Mesothelial cell of epicardium (in vitro differentiated cells): ENCODE data around the gene CFAP58. TPM values are rescaled to one million over a fixed set of nuclear protein-coding genes. Genes with fewer than 3 reads are reported as not detected.

Experiments used
- DNase-seq, 2 experiments: peaks; one replicate each; pipeline ENCODE4 v3.0.0; 2021; ENCODE audit warnings: low spot score in 2 of 2; ENCODE audit not compliant: unreplicated experiment in 2 of 2
- H3K27ac Mint-ChIP-seq: 2 replicates; pipeline ENCODE4 v1.8.0; 2021; ENCODE audit warnings: mixed read lengths
- H3K27me3 Mint-ChIP-seq: 2 replicates; pipeline ENCODE4 v1.8.0; 2021; ENCODE audit warnings: low read depth, mixed read lengths
- H3K36me3 Mint-ChIP-seq: 2 replicates; pipeline ENCODE4 v1.8.0; 2021; ENCODE audit warnings: mixed read lengths
- H3K4me1 Mint-ChIP-seq: 2 replicates; pipeline ENCODE4 v1.8.0; 2021; ENCODE audit warnings: mixed read lengths
- H3K4me3 Mint-ChIP-seq: 2 replicates; pipeline ENCODE4 v1.8.0; 2021; ENCODE audit warnings: mild to moderate bottlenecking, moderate library complexity, mixed read lengths
- H3K9me3 Mint-ChIP-seq: 2 replicates; pipeline ENCODE4 v1.8.0; 2021; ENCODE audit warnings: mixed read lengths
- total RNA-seq: library from RNA; stranded (reverse); gene quantifications from 3 replicates; pipeline ENCODE4 v1.2.1, GENCODE V29; 2021
- TF ChIP-seq, protein P1 (sequence below): fragments of 200-600 bp; sonication (generic); IDR thresholded peaks from one replicate; pipeline ENCODE4 v1.5.0; 2021; ENCODE audit warnings: antibody characterized with exemption; ENCODE audit not compliant: unreplicated experiment

CFAP58 gene
- total RNA-seq, 1 donor from 2014 or later: 0.58 TPM

DNA sequence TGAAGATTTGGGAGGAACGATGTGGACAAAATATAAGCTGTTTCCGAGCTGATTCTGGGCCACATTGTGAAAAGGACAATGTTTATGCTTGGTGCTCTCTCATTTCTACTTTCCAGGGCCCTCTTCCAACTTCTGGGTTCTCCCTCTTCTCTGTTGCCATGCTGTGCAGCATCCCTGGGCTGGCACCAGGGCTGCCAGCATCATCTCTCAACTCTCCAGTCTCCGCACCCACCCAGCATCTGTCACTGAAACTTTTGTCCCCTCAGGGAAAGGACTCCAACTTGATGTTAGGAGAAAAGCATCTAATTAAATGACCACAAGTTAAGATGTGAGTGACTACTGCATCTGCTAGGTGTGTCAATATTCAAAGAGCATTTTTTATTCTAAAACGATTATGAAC, 26.7 kb downstream of the CFAP58 start:
- peaks cover 27% of the 10 kb centered on the region for H3K27me3 Mint-ChIP-seq
- H3K27ac Mint-ChIP-seq: no peak overlapping the region
- H3K36me3 Mint-ChIP-seq: no peaks in the 10 kb centered on the region
- no peak for DNase-seq
- no peak overlapping the region for H3K4me3 Mint-ChIP-seq
- TF ChIP-seq, protein P1, sequence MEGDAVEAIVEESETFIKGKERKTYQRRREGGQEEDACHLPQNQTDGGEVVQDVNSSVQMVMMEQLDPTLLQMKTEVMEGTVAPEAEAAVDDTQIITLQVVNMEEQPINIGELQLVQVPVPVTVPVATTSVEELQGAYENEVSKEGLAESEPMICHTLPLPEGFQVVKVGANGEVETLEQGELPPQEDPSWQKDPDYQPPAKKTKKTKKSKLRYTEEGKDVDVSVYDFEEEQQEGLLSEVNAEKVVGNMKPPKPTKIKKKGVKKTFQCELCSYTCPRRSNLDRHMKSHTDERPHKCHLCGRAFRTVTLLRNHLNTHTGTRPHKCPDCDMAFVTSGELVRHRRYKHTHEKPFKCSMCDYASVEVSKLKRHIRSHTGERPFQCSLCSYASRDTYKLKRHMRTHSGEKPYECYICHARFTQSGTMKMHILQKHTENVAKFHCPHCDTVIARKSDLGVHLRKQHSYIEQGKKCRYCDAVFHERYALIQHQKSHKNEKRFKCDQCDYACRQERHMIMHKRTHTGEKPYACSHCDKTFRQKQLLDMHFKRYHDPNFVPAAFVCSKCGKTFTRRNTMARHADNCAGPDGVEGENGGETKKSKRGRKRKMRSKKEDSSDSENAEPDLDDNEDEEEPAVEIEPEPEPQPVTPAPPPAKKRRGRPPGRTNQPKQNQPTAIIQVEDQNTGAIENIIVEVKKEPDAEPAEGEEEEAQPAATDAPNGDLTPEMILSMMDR: no peak
- no peaks in the 10 kb centered on the region for H3K9me3 Mint-ChIP-seq
- H3K4me1 Mint-ChIP-seq: peaks cover 5% of the 10 kb centered on the region

DNA sequence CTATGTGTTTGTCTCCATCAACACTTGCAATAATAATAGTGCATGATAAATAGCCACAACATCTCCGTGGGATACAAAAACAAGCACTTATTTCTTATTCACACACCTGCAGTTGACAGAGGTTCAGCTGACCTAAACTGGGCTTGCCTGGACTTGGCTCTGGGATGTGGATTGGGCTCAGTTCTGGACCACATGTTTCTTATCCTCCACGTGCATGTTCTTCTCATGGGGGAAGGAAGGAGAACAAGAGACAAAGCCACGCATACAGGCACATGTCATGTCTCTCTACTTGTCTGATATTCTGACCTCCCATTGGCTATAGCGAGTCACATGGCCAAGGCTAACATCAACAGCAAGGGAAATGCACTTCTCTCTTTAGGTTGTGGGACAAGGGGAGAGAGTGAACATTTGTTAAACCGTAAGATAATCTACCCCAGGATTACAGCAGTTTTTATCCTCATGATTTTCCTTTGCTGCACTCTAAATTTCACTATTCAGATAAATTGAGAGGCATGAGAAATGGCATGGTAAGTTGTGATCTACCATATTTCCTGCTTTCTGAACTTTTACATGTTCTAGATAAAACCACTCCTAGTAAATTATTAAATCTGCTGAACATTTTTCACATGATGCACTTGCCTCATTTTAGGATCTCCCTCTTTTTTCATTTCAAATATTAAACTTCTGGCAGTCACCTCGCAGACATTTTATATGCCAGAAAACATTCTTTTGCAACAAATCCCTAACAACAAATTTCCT, 33.7 kb downstream of the CFAP58 start:
- Mint-ChIP-seq H3K27me3 (peaks cover 43% of the 10 kb centered on the region), H3K36me3 (no peaks in the 10 kb centered on the region), H3K9me3 (no peaks in the 10 kb centered on the region), H3K27ac (no peak overlapping the region), H3K4me1 (peaks cover 7% of the 10 kb centered on the region), H3K4me3 (no peak overlapping the region)
- TF ChIP-seq, protein P1: no peak
- DNase-seq: no peak

DNA sequence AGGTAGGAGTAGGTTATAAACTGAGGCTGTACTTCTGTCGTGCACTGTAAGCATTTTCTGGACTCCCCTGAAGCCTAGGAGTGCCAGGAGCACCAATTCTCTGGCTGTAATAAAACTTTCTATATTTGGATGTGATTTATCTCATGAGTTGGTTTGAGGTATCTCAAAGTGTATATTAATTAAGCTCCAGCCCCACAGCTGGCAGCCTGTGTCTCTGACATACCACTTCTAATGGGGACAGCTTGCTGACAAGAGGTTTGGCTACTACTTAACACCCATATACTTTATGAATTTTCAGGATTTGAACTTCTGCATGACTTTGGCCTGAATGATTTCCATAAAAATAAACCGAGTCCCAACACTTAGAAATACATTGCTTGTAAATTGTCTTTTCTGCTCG, 35.2 kb downstream of the CFAP58 start:
- H3K27me3 Mint-ChIP-seq: peaks cover 51% of the 10 kb centered on the region
- peaks cover 7% of the 10 kb centered on the region for H3K4me1 Mint-ChIP-seq
- H3K4me3 Mint-ChIP-seq: no peak overlapping the region
- H3K27ac Mint-ChIP-seq: no peak overlapping the region
- TF ChIP-seq, protein P1: no peak
- no peaks in the 10 kb centered on the region for H3K9me3 Mint-ChIP-seq
- no peak for DNase-seq
- H3K36me3 Mint-ChIP-seq: no peaks in the 10 kb centered on the region

DNA sequence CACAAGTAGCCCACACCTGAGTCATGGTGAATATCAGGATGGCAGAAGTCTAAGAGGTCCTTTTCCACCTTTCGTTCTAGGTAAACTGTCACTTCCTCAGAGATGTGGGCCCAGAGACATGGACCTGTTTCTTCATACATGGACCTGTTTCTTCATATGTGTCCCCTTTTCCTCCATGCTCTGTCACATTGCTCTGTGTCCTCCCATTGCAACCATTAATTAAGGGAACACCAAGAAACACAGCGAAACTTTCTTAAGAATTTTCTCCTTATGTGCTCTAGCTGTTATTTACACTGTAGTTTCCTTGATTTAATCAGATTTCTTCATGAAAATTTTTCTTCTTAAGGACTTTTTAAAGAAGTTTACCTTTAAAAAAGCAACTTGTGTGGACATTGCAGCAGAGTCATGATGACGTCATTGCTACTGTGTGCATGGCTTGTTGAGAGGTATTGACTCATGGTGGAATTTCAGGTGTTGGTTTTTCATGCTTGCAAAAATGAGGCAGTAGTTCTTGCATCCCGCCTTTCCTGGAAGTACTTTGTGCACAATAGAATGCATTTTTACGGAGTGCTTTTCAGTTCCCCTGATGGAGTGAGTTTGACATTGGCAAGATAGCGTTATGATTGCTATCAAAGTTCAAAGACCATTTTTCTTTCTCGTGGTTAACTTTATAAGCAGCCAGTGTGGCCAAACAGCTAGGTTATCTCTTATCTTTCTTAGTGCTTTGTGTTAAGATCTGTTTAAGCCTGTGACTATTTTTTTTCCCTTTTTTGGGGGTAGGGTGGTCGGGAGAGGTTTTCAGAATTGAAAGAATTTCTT, 37.7 kb downstream of the CFAP58 start:
- H3K9me3 Mint-ChIP-seq: no peaks in the 10 kb centered on the region
- no peak for DNase-seq
- peaks cover 64% of the 10 kb centered on the region for H3K27me3 Mint-ChIP-seq
- H3K4me3 Mint-ChIP-seq: no peak overlapping the region
- no peaks in the 10 kb centered on the region for H3K36me3 Mint-ChIP-seq
- no peak overlapping the region for H3K27ac Mint-ChIP-seq
- H3K4me1 Mint-ChIP-seq: peaks cover 7% of the 10 kb centered on the region
- TF ChIP-seq, protein P1: no peak

DNA sequence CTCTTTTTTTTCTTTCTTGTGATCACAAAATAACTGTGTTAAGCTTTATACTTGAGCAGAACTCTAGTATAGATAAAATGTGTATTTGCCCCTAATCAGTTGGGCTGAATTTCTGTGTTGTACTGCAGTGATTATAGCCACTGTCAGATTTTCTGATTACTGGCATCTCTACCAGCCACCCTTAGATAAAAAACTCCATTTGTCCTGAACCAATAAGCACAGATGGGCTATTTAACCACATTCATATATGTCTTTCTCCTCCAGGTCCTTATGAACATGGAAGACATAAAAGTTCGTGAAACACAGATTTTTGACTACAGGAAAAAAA, 38.3 kb downstream of the CFAP58 start:
- H3K27ac Mint-ChIP-seq: no peak overlapping the region
- no peak for DNase-seq
- no peaks in the 10 kb centered on the region for H3K9me3 Mint-ChIP-seq
- no peak overlapping the region for H3K4me3 Mint-ChIP-seq
- peaks cover 70% of the 10 kb centered on the region for H3K27me3 Mint-ChIP-seq
- no peaks in the 10 kb centered on the region for H3K36me3 Mint-ChIP-seq
- H3K4me1 Mint-ChIP-seq: peaks cover 7% of the 10 kb centered on the region
- TF ChIP-seq, protein P1: no peak
